Thyroid gland (tissue), 4 donors: ENCODE measurements around the gene SCARB1.

Experiments used
- CTCF ChIP-seq, 6 experiments: fragments of 200-600 bp in 3 of 6; fragments of 450-650 bp in 3 of 6; sonication (generic) in 3 of 6; IDR thresholded peaks; one replicate each; pipeline ENCODE4 v1.5.1; 2016 to 2019; ENCODE audit warnings: antibody characterized with exemption in 6 of 6, mild to moderate bottlenecking in 2 of 6, inconsistent platforms in 1 of 6, moderate library complexity in 1 of 6
- POLR2A ChIP-seq, 2 donors: fragments of 450-650 bp; IDR thresholded peaks; one replicate each; pipeline ENCODE4 v1.6.1; 2017; ENCODE audit warnings: antibody characterized with exemption in 2 of 2, mild to moderate bottlenecking in 2 of 2, moderate library complexity in 1 of 2

GRCh38 chr12:124740691-124741137 is 123.0 kb downstream of the SCARB1 start:
- TF ChIP-seq POLR2A (IDR thresholded peaks at IDR 0.05) (no peak), CTCF (IDR thresholded peaks at IDR 0.05) (no peak)
